ENCODE results near the gene TMC1.
"Not testable (repeated sequence)": the region's sequence is repeated elsewhere in the genome, so short reads cannot be mapped to it uniquely, and the experiment has no call there.

The TMC1 gene

DNA sequence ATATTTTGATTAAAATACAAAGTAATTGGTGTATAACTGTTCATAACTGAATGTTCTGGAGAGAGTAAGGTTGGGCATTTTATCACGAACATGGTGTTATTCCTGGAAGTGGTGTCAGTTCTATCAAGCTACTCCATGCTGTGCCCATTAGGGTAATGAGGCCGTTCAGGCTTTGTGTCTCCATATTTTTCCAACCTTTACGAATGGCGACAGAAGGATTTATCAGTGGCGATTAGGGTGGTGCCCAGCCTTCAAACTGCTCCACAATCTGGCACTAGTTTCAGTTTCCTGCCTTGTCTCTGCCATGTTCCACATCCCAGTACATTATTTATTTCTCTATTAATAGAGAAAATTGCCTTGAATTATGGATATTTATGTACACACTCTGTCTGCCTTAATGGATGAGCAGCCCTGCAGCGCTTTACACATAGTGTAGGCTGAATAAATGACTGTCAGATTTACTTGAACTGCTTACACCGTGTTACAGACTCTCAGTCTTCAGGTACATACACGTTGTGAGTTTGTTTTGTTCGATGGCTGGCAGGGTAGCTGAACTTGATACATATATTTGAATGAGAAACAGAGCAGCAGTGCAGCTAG lies 23.9 kb upstream of the TMC1 start:
- DNase-seq (ENCODE audit: insufficient read length, low spot score) (no peak), FAIRE-seq (peak; percentile 77)
- TF ChIP-seq, protein P1, sequence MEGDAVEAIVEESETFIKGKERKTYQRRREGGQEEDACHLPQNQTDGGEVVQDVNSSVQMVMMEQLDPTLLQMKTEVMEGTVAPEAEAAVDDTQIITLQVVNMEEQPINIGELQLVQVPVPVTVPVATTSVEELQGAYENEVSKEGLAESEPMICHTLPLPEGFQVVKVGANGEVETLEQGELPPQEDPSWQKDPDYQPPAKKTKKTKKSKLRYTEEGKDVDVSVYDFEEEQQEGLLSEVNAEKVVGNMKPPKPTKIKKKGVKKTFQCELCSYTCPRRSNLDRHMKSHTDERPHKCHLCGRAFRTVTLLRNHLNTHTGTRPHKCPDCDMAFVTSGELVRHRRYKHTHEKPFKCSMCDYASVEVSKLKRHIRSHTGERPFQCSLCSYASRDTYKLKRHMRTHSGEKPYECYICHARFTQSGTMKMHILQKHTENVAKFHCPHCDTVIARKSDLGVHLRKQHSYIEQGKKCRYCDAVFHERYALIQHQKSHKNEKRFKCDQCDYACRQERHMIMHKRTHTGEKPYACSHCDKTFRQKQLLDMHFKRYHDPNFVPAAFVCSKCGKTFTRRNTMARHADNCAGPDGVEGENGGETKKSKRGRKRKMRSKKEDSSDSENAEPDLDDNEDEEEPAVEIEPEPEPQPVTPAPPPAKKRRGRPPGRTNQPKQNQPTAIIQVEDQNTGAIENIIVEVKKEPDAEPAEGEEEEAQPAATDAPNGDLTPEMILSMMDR (IDR thresholded peaks at IDR 0.05; ENCODE audit: insufficient read depth, missing control alignments), result no peak

DNA sequence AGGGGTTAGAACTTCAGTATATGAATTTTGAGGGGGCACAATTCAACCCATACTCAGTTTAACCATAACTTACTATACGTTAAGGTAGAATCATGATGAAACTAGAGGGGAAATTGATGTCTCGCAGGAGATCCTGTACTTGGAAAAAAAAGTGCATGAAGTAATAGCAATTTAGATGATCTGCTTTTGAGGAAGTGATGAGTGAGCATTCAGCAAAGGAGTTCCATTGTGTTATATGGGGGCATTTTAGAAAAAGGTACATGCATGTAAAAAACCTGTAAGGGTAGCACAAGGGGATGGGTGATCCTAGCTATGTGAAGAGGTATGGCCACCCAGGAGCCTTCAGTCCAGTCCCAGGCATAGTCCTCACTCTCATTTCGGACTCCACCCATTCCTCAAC lies 14.8 kb upstream of the TMC1 start:
- DNase-seq (ENCODE audit: insufficient read length, low spot score) (no peak), FAIRE-seq (no peak)
- TF ChIP-seq, protein P1 (IDR thresholded peaks at IDR 0.05; ENCODE audit: insufficient read depth, missing control alignments), result no peak

DNA sequence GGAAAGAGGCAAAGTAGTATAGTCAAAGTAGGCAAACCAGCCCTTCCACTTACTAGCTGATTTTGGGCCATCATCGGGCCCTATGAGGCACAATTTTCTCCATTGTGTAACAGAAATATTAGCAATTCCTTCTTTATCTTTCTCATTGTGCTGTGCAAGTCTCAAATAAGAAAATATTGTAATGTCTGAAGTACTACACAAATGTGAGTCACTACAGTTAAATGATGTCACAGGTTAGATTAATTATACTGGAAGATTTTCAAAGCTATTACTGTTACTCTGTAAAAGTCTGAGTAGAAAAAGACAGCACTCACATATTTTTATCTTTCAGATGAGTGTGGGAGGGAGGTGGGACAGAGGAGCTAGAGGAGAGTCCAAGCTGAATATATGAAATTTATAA lies 12.4 kb upstream of the TMC1 start:
- DNase-seq (ENCODE audit: insufficient read length, low spot score) (no peak), FAIRE-seq (no peak)

DNA sequence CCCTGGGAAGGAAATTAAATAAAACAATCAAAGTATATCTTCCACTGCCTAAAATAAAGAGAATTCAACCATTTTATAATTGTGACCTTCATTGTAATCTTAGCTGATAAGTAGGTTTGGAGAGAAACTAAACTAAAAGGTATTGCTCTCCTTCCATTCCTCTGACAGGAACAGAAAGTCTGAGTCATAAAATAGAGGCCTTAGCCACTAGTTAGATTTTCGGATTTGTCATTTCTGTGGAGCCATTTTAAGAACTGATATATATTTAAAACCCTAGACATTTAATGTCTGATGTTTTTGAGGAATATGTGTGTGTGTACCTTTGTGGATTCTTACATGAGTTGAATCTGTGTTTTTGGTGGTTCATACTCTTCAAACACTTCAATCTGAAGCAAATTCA lies 11.8 kb upstream of the TMC1 start:
- FAIRE-seq (no peak), DNase-seq (ENCODE audit: insufficient read length, low spot score) (no peak)
- TF ChIP-seq, protein P1 (IDR thresholded peaks at IDR 0.05; ENCODE audit: insufficient read depth, missing control alignments), result no peak

More for the DNA sequence above, 12.4 kb upstream of the TMC1 start:
- TF ChIP-seq, protein P1 (IDR thresholded peaks at IDR 0.05; ENCODE audit: insufficient read depth, missing control alignments), result no peak

DNA sequence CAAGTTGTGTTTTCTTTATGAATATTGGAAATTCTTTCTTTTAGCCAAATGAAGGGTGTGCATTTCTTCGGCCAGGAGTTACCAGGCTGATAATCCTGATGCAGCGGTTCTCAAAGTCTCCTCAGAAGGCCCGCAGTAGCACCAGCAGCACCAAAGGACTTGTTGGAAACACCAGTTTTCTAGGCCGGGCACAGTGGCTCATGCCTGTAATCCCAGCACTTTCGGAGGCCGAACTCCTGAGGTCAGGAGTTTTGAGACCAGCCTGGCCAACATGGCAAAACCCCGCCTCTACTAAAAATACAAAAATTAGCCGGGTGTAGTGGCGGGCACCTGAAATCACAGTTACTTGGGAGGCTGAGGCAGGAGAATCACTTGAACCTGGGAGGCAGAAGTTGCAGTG lies 397 bp upstream of the TMC1 start:
- FAIRE-seq; DNase-seq (ENCODE audit: insufficient read length, low spot score): not testable (repeated sequence)

DNA sequence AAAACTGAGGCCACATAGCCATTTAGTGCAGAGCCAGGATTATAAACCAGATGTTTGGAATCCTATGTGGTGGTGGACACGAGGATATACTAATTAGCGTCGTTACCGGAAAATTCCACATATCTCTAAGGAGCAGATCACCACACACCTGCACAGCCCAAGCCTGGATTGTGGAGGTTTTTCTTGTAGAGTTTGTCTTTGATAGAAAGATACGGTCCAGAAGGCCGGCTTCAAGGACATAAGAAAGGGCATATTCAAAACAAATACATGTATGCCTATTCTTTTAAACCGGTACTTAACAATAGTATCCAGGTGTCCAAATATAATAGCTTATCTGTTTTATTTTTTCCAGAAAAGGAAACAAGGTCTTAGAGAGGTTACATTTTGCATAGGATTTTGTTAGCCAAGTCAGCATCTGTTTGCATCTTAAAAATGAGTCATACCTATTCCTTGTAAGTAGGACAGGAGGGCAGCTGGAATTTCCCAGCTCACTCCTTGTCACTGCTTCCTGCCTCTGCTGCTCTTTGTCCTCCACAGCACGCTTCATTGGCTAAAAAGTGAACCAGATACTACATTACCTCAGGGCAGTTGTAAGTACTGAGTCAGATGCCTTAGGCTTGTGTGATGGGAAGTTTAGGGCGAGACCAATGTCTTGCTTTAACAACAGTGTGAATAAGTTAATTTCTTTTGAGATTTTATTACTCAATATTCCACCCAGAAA lies 3.6 kb downstream of the TMC1 start:
- FAIRE-seq, result no peak
- TF ChIP-seq, protein P1 (IDR thresholded peaks at IDR 0.05; ENCODE audit: insufficient read depth, missing control alignments), result no peak
- DNase-seq (ENCODE audit: insufficient read length, low spot score), result no peak

DNA sequence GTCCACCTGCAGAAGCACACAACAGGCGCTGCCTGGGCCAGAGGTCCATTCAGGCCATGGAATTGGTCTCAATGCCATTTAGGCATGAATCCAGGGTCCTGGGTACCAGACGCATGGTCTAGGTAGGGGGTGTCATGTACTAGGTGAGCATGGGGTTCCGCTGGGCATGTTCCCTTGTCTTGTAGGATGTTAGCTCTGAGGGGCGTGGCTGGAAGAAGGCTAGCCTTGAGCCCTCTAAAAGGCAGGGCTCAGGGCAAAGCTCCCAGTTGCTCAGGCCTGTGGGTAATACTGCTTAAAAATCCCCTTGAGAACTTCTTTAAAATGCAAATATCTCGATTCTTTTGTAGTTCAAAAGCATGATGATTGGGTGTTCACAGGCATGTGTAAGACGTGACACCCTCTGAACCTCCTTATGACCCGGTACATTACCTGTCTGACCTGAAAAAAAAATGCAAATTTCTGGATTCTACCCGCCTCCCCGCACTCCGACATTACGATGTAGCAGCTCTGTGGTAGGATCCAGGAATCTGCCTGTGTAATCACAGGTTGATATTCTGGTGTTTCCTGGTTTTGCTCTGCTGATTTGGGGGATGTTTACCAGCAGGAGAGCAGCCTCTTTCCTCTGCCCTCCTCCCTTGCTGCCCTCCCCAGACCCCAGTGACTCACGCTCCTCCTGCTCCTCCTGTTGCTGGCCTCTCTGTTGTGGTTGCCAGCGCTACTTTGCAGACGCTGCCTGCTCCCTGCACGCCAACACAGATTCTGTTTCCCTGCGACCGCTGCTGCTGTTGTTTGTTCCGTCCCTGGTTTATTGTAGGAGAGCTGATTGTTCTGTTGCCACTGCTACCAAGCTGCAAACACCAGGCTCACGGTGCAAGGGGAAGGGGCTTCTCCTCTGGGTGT lies 5.7 kb downstream of the TMC1 start:
- TF ChIP-seq, protein P1 (IDR thresholded peaks at IDR 0.05; ENCODE audit: insufficient read depth, missing control alignments), result no peak
- DNase-seq (ENCODE audit: insufficient read length, low spot score), result no peak
- no peak for FAIRE-seq

Measured in D721Med (cell line).